ENCODE measurements around the gene ATRX.

ATRX gene

DNA sequence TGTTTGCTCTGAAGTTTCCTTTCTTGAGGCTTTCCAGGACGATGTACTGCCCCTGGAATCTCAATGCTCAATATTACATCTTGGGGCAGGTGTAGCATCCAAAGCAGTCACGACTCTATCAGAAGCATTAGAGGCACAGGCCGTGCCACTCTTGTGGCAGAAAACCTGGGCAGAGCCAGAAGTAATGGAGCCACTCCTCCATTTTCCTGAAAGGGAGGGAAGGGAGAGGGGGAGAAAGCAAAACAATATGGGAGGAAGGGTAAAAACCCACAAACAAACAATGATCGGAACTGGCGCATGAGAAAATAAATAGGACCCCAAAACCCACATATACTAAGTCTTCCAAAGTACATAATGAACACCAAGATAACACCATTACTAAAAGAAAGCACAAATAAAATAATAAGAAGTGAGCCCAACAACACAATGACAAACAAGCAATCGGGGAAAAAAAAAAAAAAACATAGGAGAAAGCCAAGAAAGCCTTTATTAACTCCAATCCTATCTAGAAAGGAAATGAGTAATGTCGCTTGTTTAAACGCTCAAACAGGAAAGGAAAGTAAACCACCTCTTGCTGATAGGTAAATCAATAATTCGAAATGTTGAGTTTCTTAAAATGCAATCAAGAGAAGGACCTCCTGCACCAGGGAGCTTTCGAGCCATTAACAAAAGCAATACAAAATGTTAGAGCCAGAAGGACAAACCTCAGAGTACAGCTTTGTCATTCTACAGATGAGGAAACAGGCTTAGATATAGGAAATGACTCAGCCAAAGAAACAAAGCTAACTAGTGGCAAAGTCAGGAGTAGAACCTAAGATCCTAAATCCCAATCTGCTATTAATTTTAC, 117.4 kb downstream of the ATRX start:
- H3K27ac ChIP-seq (replicated peaks): no peak overlapping the region
- H3K27me3 ChIP-seq (ENCODE audit: insufficient read depth, poor library complexity, severe bottlenecking): no peaks in the 10 kb centered on the region
- peak in 1 of 2 experiments; percentile 15 for DNase-seq (ENCODE audit: low read depth in 1 of 2, low spot score in 1 of 2)
- no peak overlapping the region for H3K4me3 ChIP-seq (replicated peaks; ENCODE audit: insufficient read depth, low read length)
- no peak for TF ChIP-seq GABPA (IDR thresholded peaks at IDR 0.05; ENCODE audit: low read depth)
- TF ChIP-seq, protein P1, sequence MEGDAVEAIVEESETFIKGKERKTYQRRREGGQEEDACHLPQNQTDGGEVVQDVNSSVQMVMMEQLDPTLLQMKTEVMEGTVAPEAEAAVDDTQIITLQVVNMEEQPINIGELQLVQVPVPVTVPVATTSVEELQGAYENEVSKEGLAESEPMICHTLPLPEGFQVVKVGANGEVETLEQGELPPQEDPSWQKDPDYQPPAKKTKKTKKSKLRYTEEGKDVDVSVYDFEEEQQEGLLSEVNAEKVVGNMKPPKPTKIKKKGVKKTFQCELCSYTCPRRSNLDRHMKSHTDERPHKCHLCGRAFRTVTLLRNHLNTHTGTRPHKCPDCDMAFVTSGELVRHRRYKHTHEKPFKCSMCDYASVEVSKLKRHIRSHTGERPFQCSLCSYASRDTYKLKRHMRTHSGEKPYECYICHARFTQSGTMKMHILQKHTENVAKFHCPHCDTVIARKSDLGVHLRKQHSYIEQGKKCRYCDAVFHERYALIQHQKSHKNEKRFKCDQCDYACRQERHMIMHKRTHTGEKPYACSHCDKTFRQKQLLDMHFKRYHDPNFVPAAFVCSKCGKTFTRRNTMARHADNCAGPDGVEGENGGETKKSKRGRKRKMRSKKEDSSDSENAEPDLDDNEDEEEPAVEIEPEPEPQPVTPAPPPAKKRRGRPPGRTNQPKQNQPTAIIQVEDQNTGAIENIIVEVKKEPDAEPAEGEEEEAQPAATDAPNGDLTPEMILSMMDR (IDR thresholded peaks at IDR 0.05; ENCODE audit: insufficient read depth, low read length): no peak
- TF ChIP-seq, protein P2, sequence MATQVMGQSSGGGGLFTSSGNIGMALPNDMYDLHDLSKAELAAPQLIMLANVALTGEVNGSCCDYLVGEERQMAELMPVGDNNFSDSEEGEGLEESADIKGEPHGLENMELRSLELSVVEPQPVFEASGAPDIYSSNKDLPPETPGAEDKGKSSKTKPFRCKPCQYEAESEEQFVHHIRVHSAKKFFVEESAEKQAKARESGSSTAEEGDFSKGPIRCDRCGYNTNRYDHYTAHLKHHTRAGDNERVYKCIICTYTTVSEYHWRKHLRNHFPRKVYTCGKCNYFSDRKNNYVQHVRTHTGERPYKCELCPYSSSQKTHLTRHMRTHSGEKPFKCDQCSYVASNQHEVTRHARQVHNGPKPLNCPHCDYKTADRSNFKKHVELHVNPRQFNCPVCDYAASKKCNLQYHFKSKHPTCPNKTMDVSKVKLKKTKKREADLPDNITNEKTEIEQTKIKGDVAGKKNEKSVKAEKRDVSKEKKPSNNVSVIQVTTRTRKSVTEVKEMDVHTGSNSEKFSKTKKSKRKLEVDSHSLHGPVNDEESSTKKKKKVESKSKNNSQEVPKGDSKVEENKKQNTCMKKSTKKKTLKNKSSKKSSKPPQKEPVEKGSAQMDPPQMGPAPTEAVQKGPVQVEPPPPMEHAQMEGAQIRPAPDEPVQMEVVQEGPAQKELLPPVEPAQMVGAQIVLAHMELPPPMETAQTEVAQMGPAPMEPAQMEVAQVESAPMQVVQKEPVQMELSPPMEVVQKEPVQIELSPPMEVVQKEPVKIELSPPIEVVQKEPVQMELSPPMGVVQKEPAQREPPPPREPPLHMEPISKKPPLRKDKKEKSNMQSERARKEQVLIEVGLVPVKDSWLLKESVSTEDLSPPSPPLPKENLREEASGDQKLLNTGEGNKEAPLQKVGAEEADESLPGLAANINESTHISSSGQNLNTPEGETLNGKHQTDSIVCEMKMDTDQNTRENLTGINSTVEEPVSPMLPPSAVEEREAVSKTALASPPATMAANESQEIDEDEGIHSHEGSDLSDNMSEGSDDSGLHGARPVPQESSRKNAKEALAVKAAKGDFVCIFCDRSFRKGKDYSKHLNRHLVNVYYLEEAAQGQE (IDR thresholded peaks at IDR 0.05; ENCODE audit: insufficient replicate concordance, low read depth): no peak
- no peak for TF ChIP-seq SPI1 (IDR thresholded peaks at IDR 0.05; ENCODE audit: borderline replicate concordance, low read depth)
- TF ChIP-seq POLR2AphosphoS5 (IDR thresholded peaks at IDR 0.05; ENCODE audit: low read depth): no peak

DNA sequence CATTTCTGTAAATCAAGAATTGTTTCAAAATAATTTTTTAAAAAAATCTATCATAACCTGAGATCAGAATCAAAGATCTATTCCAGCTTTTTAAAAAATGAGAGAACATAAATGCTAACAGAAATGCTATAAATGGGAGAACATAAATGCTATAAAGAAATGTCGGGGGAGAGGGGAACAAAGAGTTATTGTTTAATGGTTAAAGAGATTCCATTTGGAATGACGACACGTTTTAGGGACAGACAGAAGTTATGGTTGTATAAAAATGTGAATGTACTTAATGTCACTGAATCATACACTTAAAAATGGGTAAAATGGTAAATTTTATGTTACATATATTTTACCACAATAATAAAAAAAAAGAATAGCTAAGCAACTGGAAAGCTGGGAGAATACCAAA, 127.1 kb downstream of the ATRX start:
- no peaks in the 10 kb centered on the region for H3K27me3 ChIP-seq (ENCODE audit: insufficient read depth, poor library complexity, severe bottlenecking)

DNA sequence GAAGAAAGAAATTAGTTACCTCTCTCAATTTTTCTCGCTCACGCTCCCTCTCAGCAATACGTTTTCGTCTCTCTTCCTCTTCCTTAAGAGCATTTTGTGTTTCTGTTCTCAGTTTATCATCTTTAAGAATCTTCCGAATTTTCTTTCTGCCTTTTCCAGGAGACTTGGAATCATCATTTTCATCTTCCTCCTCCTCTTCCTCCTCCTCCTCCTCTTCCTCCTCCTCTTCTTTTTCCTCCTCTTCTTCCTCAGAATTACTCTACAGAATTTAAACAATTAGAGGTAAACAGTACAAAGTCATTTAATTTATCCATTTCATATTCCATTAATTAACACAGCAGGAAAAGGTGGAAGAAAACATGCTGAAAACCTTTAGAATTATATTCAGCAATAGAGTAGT, 133.9 kb downstream of the ATRX start:
- TF ChIP-seq, protein P1 (IDR thresholded peaks at IDR 0.05; ENCODE audit: insufficient read depth, low read length): no peak
- TF ChIP-seq SPI1 (IDR thresholded peaks at IDR 0.05; ENCODE audit: borderline replicate concordance, low read depth) (no peak), GABPA (IDR thresholded peaks at IDR 0.05; ENCODE audit: low read depth) (no peak), POLR2AphosphoS5 (IDR thresholded peaks at IDR 0.05; ENCODE audit: low read depth) (no peak)
- TF ChIP-seq, protein P2 (IDR thresholded peaks at IDR 0.05; ENCODE audit: insufficient replicate concordance, low read depth): no peak
- DNase-seq (ENCODE audit: low read depth in 1 of 2, low spot score in 1 of 2): no peak
- no peaks in the 10 kb centered on the region for H3K27me3 ChIP-seq (ENCODE audit: insufficient read depth, poor library complexity, severe bottlenecking)
- H3K27ac ChIP-seq (replicated peaks): no peak overlapping the region
- no peak overlapping the region for H3K4me3 ChIP-seq (replicated peaks; ENCODE audit: insufficient read depth, low read length)

More for the DNA sequence above, 127.1 kb downstream of the ATRX start:
- no peak overlapping the region for H3K27ac ChIP-seq (replicated peaks)
- TF ChIP-seq GABPA (IDR thresholded peaks at IDR 0.05; ENCODE audit: low read depth) (no peak), SPI1 (IDR thresholded peaks at IDR 0.05; ENCODE audit: borderline replicate concordance, low read depth) (no peak), POLR2AphosphoS5 (IDR thresholded peaks at IDR 0.05; ENCODE audit: low read depth) (no peak)
- TF ChIP-seq, protein P1 (IDR thresholded peaks at IDR 0.05; ENCODE audit: insufficient read depth, low read length): no peak
- TF ChIP-seq, protein P2 (IDR thresholded peaks at IDR 0.05; ENCODE audit: insufficient replicate concordance, low read depth): no peak
- no peak overlapping the region for H3K4me3 ChIP-seq (replicated peaks; ENCODE audit: insufficient read depth, low read length)
- DNase-seq (ENCODE audit: low read depth in 1 of 2, low spot score in 1 of 2): no peak

Data from HL-60 (cell line).